Activated CD4-positive, alpha-beta T cell treated with anti-CD3 and anti-CD28 coated beads, Interleukin-2, amount 50 U/mL, for 4 hours (primary cell): ENCODE results near the gene PMS1.
"Not testable (repeated sequence)": the region's sequence is repeated elsewhere in the genome, so short reads cannot be mapped to it uniquely, and the experiment has no call there.

Experiments used
- DNase-seq, 2 experiments: peaks; one replicate each; pipeline ENCODE4 v3.0.0-alpha.2; 2020

PMS1 gene

DNA sequence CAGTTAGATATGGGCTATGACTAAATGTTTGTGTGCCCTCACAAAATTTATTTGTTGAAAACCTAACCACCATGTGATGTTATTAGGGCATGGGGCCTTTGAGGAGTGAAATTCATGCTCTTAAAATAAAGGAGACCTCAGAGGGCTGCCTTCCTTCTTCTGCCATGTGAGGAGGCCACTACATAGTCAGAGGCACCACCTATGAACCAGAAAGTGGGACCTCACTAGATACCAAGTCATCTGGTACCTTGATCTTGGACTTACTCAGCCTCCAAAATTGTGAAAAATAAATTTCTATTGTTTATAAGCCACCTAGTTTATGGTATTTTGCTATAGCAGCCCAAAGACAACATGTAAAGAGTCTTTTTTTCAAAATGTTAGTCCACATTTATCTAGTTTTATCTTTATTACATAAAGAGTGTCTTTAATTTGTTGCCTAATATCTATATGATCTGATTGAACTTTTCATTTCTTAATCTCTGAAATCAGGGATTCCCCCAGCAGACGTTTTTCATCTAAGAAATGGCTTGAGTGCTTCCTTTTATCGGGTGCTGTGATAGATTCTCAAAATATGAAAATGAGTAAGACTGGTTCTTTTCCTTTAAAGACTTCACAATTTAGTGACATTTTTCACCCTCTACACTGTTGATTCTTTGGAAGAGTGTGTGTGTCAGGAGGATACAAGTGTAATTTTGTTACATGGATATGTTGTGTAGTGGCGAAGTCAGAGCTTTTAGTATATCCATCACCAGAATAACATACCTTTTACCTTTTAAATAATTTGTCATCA lies 34.2 kb downstream of the PMS1 start:
- no peak for DNase-seq

DNA sequence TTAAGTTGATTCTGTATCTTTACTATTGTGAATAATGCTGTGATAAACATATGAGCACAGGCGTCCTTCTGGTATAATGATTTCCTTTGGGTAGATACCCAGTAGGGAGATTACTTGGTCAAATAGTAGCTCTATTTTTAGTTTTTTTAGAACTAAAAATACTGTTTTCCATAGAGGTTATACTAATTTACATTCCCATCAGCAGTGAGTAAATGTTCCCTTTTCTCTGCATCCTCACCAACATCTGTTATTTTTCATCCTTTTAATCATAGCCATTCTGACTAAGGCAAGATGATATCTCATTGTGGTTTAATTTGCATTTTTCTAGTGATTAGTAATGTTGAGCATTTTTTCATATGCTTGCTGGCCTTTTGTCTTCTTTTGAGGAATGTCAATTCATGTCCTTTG lies 35.1 kb downstream of the PMS1 start:
- no peak for DNase-seq

DNA sequence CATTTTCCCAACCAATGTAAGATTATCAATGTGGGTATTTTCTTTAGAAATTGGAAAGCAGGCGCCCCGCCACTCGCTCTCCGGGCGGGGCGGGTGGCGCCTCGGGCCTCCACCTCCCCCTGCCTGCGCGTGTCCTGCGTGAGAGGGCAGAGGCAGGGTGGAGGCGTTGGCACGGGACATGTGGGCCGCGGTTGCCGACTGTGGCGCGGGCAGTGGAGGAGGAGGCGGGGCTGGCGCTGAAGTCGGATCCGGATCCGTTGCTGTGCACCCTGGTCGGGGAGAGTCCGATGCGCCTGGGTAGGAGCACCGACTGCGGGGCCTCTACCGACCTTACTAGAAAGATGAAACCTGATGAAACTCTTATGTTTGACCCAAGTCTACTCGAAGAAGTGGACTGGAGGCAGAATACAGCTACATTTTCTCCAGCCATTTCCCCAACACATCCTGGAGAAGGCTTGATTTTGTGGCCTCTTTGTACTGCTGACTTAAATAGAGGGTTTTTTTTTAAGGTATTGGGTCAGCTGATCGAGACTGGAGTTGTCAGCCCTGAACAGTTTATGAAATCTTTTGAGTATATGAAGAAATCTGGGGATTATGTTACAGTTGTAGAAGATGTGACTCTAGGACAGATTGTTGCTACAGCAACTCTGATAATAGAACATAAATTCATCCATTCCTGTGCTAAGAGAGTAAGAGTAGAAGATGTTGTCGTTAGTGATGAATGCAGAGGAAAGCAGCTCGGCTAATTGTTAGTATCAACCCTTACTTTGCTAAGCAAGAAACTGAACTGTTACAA lies 37.9 kb downstream of the PMS1 start:
- DNase-seq, result no peak

DNA sequence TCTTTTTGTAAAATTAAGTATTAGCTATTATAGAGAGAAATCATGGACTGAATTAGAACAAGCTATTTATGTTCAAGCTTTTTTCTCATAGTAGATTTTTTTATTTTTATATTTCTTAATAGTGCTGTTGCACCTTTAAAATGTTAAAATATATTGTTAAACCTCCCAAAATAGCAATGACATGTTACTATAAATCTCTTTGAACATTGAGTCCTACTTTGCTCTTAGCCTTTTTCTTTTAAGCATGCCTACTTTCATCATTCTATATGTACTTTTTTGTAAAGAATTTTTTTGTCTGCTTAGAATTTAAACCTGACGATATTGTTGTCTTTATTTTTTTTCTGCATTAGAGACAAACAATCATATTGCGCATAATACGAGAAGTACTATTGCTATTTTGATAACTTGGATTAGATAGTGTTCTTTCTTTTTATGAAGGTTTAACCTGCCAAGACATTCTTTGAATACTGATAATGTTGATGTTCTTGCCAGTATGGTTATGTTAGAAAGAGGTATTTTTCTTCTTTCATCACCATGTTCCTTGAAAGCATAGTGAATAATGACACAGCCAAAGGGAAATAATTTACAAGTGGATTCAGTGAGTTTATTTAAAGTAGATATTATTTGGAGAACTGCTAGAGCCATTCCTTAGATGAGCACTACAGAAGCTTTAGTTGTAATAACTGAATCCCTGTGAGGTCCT lies 40.6 kb downstream of the PMS1 start:
- DNase-seq, result no peak

DNA sequence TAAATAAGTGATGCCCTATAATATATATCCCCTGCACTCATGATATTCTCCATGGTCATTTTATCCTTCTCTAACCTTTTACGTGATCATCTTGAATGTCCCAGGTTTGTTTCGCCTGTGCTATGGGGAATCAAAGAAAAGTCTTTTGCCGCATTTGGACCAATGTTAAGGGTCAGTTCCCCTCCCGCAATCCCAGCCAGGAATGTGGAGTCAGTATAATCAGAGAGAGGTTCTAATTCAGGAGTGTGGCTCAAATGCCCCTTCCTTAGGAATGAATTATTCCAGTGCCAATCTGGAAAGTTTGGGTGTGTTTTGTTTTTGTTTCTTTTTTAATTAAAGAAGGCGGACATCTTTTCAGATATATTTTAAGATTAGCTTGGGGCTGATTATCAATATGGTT lies 41.8 kb downstream of the PMS1 start:
- no peak for DNase-seq

DNA sequence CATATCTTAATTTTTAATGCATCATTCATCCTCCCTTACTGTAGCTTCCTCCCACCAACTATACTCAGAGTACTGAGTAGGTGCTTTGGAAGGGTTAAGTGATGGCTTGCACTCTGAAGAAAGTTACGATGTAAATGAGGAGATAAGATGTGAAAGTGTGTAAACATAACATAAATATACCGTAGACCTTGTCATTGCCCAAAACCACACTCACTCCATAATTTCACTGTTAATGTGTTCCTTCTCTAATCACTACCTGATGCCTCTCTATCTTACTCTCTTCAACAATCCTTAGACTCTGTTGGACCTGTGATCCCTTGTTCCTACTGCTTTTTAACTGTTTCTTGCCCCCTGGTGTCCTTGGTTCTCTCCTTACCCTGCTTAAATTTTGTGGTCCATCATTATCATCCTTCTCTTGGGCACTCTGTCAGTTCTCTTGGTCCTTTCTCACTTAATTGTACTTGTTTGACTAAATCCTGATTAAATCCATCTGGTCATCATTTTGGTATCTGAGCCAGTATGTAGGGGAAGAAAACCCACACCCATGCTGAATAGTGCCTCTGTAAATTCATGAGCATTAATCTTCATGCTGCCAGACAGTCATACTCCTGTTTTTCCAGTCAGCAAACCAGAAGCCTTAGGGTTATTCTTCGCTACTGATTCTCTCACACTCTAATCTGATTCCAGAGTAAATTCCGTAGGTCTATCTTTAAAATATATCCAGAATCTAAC lies 45.0 kb downstream of the PMS1 start:
- no peak for DNase-seq

DNA sequence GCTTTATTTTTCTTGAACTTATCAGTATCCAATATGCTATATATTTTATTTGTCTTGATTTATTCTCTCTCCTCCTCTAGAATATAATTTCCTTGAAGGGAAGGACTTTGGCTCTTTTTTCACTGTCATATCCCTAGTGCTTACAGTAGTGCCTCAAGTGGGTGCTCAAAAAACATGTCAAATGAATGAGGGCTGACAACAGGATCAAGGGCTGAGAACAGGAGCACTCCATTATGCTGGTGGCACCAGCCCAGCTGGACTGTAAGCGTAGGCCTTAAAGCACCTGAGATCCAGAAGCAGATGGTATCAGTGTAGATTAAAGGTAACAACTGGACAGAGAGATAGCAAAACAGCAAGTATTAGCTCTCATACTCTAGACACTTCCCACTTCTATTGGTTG lies 46.3 kb downstream of the PMS1 start:
- no peak for DNase-seq

DNA sequence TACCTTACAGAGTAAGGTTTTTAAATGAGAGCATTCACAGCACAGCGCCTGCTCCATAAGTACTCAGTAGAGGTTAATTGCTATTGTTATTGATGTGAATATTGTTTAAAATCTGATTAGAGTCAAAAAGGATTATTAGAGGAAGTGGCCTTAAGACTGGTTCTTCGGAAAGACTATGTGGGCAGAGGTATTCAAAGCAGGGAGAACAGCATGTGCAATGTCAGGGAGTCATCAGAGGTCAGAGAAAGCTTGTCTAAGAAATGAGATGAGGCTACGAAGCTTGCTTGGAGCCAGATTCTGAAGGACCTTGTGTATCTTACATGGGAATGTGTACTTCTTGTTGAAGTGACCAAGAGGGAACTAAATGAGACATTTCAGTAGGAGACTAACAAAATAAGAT lies 49.8 kb downstream of the PMS1 start:
- no peak for DNase-seq

DNA sequence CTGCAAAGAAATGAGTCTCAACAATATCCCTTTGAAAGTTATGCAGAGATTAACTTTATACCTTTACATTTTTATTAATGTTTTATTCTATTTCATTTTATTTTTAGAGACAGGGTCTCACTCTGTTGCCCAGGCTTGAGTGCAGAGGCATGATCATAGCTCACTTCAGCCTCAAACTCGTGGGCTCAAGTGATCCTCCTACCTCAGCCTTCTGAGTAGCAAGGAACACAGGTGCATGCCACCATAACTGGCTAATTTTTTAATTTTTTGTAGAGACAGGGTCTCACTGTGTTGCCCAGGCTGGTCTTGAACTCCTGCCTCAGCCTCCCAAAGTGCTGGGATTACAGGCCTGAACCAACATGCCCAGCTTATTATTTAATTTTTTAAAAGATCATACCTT lies 50.4 kb downstream of the PMS1 start:
- not testable (repeated sequence) for DNase-seq

DNA sequence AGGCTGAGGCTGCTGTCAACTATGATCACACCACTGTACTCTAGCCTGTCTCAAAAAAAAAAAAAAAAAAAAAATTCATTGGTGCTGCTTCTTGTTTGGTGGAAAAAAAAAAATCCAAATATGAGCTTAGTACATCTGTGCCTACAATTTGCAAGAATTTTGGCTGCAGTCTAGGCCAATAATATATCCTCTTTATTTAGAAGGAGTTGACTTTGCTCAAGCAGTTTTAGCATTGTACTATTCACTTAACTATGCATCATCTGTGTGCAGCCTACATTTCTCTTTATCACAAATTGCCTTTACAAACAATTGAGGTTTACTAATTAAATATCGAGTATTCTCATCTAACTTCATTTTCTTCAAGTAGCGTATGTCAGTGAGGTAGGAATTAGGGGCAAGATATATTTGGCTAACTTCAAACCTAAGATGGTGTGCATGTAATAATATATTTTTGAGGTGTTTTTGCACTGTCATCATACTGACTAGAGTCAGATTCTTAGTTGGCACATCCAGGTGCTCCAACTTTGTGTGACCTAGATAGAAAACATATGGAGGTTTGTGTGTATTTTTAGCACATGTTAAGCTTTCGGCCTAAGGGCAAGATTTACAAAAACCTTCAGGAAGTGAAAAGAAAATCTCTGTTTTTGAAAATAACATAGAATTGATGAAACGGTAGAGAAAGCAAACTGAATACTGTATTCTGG lies 51.8 kb downstream of the PMS1 start:
- DNase-seq, result no peak

DNA sequence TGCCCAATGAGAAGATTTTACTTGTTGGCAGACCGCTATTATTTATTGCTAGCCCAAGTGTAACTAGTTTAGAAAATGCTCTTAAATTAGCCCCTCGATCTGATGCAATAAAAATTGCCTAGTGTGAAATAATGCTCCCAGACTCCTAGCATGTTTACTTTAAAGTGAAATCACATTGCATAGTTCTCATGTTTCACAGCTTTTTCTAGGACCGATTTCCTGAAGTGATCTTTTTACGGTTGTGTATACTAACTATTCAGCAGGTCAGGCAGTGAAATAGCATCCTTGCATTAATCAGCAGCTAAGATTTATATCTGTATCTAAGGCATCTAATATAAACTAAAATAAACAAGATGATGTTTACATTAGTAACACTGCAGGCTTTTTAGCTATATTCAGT lies 52.4 kb downstream of the PMS1 start:
- no peak for DNase-seq

DNA sequence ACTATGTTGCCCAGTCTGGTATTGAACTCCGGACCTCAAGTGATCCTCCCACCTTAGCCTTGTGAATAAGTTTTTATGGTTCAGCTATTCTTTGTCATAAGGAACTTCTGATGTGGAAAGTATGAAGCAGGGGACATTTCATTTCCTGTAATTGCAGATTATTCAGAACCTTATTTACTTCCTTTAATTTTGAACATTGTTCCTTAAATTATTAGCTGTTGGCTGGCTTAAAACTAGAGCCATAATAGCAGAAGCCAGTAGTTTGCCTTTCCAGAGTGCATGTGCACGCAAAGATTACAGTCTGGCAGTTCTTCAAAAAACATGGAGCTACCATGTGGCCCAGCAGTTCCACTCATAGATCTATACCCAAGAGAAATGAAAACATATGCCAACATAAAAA lies 53.1 kb downstream of the PMS1 start:
- no peak for DNase-seq

DNA sequence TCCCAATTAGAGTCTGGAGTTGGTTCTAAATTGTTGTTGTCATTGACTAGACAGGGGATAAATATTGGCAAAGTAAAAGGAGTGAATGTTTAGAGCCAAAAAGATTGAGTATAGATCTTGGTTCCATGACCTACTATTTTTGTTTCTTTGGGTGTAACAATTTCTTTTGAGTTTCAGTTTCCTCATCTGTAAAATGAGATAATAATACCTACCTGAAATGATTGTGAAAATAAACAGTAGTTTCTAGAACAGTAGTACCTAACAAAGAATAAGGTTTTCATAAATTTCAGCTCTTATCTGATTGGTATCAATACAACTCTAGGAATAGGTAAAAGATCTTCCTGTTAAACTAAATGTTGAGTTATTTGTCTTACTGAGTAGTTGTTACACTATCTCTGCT lies 56.8 kb downstream of the PMS1 start:
- DNase-seq, result no peak

DNA sequence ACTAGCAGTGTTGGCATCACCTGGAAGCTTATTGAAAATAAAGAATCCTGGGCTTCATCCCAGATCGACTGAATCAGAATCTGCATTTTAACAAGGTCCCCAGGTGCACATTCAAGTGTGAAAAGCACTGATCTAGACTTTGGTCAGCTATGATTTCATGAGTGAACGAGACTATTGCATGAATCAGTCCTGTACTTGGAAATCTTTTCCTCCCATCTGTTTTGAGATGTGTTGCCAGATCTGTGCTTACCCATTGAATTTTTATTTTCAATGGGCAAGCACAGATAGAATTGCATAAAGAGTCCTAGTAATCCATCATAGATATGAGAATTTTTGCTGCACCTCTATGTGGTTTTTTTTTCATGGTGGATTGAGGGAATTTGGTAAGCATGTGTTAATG lies 64.0 kb downstream of the PMS1 start:
- no peak for DNase-seq

DNA sequence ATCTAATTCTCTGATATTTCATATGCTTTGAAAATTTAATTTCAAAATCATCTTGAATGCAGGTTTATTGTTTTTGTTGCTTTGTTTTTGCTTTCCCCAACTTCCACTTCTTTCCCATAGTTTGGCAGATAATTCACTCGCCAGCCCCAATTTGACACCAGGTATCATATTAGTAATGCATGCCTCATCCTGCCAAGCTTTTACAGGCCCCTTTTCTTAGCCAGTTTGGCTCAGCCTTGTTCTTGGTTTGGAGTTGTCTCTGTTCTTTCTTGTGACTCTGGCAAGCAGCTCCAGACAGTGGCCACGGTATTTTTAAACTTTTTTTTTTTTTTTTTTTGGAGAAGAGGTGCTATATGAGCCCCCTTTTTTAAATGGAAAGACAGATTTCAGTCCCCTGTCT lies 65.3 kb downstream of the PMS1 start:
- DNase-seq, result no peak

DNA sequence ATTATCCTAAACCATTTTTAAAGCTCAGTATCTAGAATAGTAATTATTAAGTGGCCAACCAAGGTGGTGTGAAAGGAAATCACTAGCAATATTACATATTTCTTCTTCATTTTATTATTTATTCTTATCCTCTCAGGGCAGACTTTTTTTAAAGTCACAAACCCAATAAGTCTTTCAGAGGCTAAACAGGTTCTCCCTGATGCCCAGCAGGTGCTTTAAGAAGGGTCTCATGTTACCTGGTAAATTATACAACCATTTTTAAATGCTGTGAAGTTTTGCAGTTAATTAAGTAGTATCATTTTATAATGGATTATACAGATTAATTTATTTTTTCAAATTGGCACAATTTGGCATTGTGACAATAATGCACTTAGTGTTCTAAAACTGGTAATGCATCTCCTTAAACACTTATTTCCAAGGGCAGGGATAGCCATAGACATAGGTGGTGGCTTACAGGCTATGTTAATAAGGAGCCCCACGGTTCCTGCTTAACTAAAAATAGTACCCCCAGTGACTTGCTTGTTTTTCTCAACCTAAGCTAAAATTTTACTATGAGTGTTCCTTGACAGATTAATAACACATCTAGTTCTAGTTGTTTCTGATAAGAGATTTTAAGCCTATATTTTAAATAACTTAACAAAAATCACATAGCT lies 67.0 kb downstream of the PMS1 start:
- no peak for DNase-seq

DNA sequence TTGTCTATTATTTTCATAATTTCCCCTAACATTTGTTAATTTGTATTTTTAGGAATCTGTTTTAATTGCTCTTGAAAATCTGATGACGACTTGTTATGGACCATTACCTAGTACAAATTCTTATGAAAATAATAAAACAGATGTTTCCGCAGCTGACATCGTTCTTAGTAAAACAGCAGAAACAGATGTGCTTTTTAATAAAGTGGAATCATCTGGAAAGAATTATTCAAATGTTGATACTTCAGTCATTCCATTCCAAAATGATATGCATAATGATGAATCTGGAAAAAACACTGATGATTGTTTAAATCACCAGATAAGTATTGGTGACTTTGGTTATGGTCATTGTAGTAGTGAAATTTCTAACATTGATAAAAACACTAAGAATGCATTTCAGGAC lies 69.9 kb downstream of the PMS1 start:
- no peak for DNase-seq

DNA sequence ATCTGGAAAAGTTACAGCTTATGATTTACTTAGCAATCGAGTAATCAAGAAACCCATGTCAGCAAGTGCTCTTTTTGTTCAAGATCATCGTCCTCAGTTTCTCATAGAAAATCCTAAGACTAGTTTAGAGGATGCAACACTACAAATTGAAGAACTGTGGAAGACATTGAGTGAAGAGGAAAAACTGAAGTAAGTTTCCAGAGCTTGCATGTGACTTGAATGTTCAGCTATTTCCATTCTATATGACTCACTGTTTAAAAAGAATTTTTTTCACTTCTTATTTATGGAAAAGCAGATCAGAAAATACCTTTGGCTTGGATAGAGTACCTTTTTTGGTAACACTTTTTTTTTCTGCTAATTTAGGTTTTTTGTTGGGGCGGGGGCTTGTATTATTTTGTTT lies 70.7 kb downstream of the PMS1 start:
- DNase-seq, result no peak

DNA sequence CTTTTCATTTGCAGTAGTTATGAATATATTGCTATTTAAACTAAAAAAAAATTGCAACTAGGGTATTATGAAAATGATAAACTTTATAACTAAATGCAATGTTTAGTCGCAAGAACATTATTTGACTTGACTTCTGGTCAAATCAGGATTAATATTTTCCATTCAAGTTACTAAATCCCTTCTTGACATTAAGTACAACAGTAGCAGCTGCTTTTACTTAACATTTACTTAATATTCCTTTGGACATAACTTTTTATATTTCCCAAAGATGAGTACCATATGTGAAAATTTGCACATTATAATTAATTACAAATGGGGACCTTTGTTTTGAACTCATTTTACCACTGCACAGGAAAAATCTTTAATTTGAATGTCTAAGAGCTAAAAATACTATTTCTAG lies 74.0 kb downstream of the PMS1 start:
- no peak for DNase-seq

DNA sequence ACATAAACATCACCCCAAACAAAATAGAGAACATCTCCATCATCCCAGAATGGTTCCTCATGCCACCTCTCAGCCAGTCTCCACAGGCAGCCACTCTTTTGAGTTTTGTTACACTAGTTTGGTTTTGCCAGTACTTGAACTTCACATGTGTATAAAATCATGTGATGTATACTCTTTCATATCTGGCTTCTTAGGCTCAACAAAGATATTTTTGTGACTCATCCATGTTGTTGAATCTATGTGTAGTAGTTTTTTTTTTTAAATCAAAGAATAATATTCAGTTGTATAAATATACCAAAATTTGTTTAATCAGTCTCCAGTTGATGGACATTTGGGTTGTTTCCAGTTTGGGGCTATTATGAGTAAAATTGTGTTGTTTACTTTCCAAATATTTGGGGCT lies 75.9 kb downstream of the PMS1 start:
- no peak for DNase-seq

DNA sequence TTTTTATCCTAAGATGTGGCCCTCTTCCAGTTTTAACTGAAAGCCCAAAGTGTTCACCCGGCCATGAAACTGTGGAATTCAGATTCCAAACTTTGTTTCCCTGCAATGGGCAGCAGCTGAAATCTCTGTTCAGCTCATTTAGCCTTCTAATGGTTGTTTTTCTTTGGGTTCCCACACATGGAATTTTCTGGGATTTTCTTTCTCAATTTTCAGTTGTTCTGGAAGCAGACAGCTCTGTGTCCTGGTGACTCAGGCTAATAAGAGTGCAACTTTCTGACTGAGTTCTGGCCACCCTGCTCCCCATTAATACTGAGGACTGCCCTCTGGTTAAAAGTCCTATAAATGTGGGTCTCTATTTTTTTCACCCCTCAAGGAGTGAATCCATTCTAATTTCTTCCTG lies 78.5 kb downstream of the PMS1 start:
- DNase-seq, result no peak

DNA sequence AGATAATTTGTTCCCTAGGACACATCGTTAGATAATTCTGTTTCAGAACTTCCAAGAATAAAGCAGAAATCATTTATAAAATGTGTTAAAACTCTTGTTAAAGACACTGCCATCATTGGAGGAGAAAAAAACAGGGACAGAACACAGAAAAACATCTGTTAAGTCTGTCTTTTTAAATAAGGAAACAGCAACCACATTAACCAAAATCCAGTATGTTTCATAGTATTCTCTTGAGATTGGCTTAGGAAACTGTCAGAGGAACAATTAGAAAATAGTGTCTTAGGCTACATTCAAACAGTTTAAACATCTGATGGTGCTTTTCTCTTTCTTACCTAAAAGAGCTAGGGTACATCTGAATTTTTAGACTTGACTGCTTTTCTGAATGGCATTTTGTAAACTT lies 81.6 kb downstream of the PMS1 start:
- DNase-seq, result no peak
